Activated naive CD4-positive, alpha-beta T cell treated with anti-CD3 and anti-CD28 coated beads for 36 hours (primary cell): Measurements from ENCODE around the gene RTKN. TPM values are rescaled to one million over a fixed set of nuclear protein-coding genes. Genes with fewer than 3 reads are reported as not detected.

ENCODE experiments used
- CTCF ChIA-PET: fragments of 350-600 bp; sonication (Branson Sonifier 250); formaldehyde crosslinking; loops from one replicate; lab custom pipeline; 2021; ENCODE audit warnings: antibody characterized with exemption; lab: Charles Lee
- DNase-seq: peaks from one replicate; pipeline ENCODE4 v3.0.0-alpha.2; 2020
- H3K27ac Mint-ChIP-seq: one replicate; pipeline ENCODE4 v1.8.0; 2021; ENCODE audit warnings: mild to moderate bottlenecking, mixed read lengths
- H3K27me3 Mint-ChIP-seq: one replicate; pipeline ENCODE4 v1.8.0; 2021; ENCODE audit warnings: low read depth, mixed read lengths
- H3K36me3 Mint-ChIP-seq: one replicate; pipeline ENCODE4 v1.8.0; 2021; ENCODE audit warnings: low read depth, mixed read lengths
- H3K4me1 Mint-ChIP-seq: one replicate; pipeline ENCODE4 v1.8.0; 2021; ENCODE audit warnings: low read depth, mixed read lengths
- H3K4me3 Mint-ChIP-seq: one replicate; pipeline ENCODE4 v1.8.0; 2021; ENCODE audit warnings: mild to moderate bottlenecking, moderate library complexity, mixed read lengths
- H3K9me3 Mint-ChIP-seq: one replicate; pipeline ENCODE4 v1.8.0; 2021; ENCODE audit warnings: mixed read lengths
- intact Hi-C: fragments of 100-400 bp; cut with micrococcal nuclease; formaldehyde crosslinking; loops from one replicate; pipeline ENCODE4 v1.15.1; 2023
- total RNA-seq, 2 experiments: library from RNA; stranded (reverse); gene quantifications; one replicate each; pipeline ENCODE4 v1.2.3, GENCODE V29; 2021

Gene RTKN
- total RNA-seq, 2 experiments from 2014 or later = 0.95 to 1.6 TPM

DNA sequence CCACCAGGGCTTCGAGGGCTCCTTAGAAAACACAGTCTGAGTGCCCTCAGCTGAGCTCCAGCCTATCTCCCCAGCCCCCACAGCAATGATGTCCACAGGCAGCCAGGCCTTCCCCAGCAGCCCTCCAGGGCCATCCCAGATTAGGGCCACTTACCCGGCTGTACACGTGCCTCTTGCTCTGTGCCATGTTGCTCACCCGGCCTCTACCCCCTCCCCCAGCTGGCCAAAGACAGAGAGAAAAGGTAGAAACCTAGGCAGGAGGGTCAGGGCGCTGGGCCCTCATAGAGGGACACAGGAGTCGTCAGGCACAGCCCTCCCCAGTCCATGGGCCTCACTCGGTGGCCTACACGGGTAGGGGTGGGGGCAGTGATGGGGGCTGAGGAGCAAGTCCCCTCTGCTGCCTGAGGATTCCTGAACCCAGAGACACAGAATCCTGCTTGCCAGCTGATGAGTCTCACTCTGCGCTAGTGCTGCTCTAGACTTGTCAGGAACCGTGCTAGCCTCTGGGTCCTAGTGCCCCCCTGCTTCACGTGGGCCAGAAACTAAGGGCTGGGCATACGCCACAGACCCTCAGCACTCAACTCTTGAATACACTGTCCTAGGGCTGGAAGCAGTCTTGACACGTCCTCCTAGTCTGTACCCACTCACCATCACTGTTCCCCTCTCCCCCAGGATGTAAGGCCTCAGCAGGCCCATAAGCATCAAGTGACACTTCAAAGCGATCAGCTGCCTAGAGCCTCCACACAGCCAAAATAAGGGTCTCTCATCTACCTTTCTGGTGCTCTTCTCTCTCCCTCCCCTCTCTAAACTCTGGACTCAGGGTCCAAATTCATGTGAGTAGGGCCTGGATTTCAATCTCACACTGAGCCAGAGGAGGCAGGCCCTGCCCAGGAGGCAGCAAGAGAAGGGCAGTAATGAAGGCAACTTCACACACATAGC, 61.6 kb downstream of the RTKN start, which contains the start of gene DCTN1:
Gene DCTN1, minus strand, starts transcription at position 461 of the 939 bp plus-strand sequence. Its CDS starts 274 bp downstream, at position 187.
- peaks cover 6% of the 10 kb centered on the region for H3K36me3 Mint-ChIP-seq
- intact Hi-C loops = no loop called here
- H3K4me1 Mint-ChIP-seq = peaks cover 19% of the 10 kb centered on the region
- H3K9me3 Mint-ChIP-seq = no peaks in the 10 kb centered on the region
- no peaks in the 10 kb centered on the region for H3K27me3 Mint-ChIP-seq
- CTCF ChIA-PET = interaction anchor here (0.7 to 1.1 kb wide), 5 partner anchors 9 to 130 kb away, joined by 3 read pairs; no protein-coding TSS in a partner anchor
- DNase-seq = peak; percentile 46
- H3K4me3 Mint-ChIP-seq = no peak within 1 kb of the TSS
- no peak within 1 kb of the TSS for H3K27ac Mint-ChIP-seq

DNA sequence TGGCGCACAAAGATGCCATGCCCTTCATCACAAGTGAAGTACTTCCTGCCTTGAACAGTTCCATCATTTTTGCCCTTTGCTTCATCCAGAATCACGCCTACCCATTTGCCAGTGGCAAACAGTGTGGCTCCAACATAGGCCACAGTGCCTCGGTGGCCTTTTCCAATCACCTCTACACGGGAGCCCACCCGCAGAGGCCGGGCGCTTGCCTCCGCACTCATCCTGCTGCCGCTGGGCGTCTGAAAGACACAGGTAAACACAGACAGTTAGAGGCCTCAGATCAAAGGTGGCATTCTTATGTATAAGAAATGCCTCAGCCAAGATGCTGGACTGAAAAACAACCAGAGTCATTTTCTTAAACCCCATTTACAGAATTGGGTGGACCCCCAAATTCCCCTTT, 63.7 kb downstream of the RTKN start:
- intact Hi-C loops = no loop called here
- CTCF ChIA-PET = interaction anchor here (1.8 kb wide), 1 partner anchor 14 kb away, joined by 5 read pairs; no protein-coding TSS in a partner anchor
- Mint-ChIP-seq H3K4me3 (no peak overlapping the region), H3K27ac (no peak overlapping the region), H3K27me3 (no peaks in the 10 kb centered on the region), H3K36me3 (peaks cover 6% of the 10 kb centered on the region), H3K9me3 (no peaks in the 10 kb centered on the region), H3K4me1 (peaks cover 19% of the 10 kb centered on the region)
- no peak for DNase-seq

DNA sequence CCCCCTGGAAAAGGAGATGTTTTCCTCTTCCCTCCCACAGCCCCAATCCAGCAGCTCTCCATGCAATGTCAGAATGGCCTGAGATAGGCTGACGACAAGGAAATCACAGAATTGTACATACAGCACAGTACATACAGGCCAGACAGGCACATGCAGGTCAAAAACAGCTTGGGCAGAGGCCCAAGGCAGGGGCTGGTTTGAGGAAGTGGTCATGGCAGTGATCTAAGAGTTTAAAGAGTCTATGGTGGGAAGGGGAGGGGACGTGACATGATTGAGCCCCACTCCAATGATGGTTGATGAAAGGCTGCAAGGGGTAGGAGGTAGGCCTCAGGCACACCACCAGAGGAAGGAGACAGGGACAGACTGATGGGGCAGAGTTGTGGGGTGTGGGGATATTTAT, 65.9 kb downstream of the RTKN start:
- Mint-ChIP-seq H3K27me3 (no peaks in the 10 kb centered on the region), H3K4me1 (peaks cover 10% of the 10 kb centered on the region), H3K9me3 (no peaks in the 10 kb centered on the region), H3K36me3 (peaks cover 11% of the 10 kb centered on the region), H3K27ac (no peak overlapping the region), H3K4me3 (no peak overlapping the region)
- intact Hi-C loops = no loop called here
- CTCF ChIA-PET = interaction anchor here (0.7 to 1.6 kb wide), 2 partner anchors 41 to 210 kb away, joined by 3 to 7 read pairs; no protein-coding TSS in a partner anchor
- no peak for DNase-seq

Other genes starting within 250 kb of the RTKN start
- gene MTHFD2, start 243.3 kb downstream of the RTKN start, total RNA-seq = 100 to 1,000 TPM; 683 to 692 TPM
- 1 to 10 TPM; 1.1 to 2.3 TPM for gene SLC4A5, start 98.5 kb downstream of the RTKN start, total RNA-seq
- gene DCTN1, start 61.6 kb downstream of the RTKN start, total RNA-seq = 10 to 100 TPM; 54.0 to 61.7 TPM
- 1 to 10 TPM; 2.6 to 3.4 TPM for gene C2orf81, start 20.3 kb downstream of the RTKN start, total RNA-seq
- gene WDR54, start 20.2 kb downstream of the RTKN start, total RNA-seq = 10 to 100 TPM; 67.2 to 70.8 TPM
- gene INO80B, start 13.2 kb upstream of the RTKN start, total RNA-seq = 10 to 100 TPM; 26.5 to 28.3 TPM
- 10 to 100 TPM; 39.4 to 40.0 TPM for gene WBP1, start 16.5 kb upstream of the RTKN start, total RNA-seq
- gene MOGS, start 23.4 kb upstream of the RTKN start, total RNA-seq = 10 to 100 TPM; 38.8 to 39.1 TPM
- 100 to 1,000 TPM; 112 to 117 TPM for gene MRPL53, start 30.7 kb upstream of the RTKN start, total RNA-seq
- gene CCDC142, start 41.1 kb upstream of the RTKN start, total RNA-seq = 1 to 10 TPM; 3.7 to 5.8 TPM
- 10 to 100 TPM; 29.5 to 30.6 TPM for gene TTC31, start 41.1 kb upstream of the RTKN start, total RNA-seq
- under 1 TPM in 1 of 2 experiments, not detected in 1; 0.31 TPM for gene LBX2, start 57.7 kb upstream of the RTKN start, total RNA-seq
- gene PCGF1, start 65.8 kb upstream of the RTKN start, total RNA-seq = 10 to 100 TPM; 21.1 to 24.4 TPM
- gene TLX2, start 72.5 kb upstream of the RTKN start, total RNA-seq = under 1 TPM; 0.10 TPM
- under 1 TPM; 0.10 to 0.45 TPM for gene DQX1, start 84.3 kb upstream of the RTKN start, total RNA-seq
- gene AUP1, start 87.8 kb upstream of the RTKN start, total RNA-seq = 10 to 100 TPM; 77.4 to 78.5 TPM
- gene HTRA2, start 88.0 kb upstream of the RTKN start, total RNA-seq = 10 to 100 TPM; 39.0 to 39.7 TPM
- under 1 TPM; 0.35 to 0.41 TPM for gene LOXL3, start 112.0 kb upstream of the RTKN start, total RNA-seq
- 10 to 100 TPM; 12.3 to 13.2 TPM for gene DOK1, start 112.8 kb upstream of the RTKN start, total RNA-seq
- under 1 TPM in 1 of 2 experiments, not detected in 1; 0.10 TPM for gene M1AP, start 206.4 kb upstream of the RTKN start, total RNA-seq
- gene SEMA4F, start 212.3 kb upstream of the RTKN start, total RNA-seq = 1 to 10 TPM; 4.3 to 5.3 TPM